GM12892 (cell line): ENCODE measurements around the gene UBA6.

Experiments used
- POLR2A ChIP-seq: IDR thresholded peaks from 2 replicates; pipeline ENCODE4 v1.6.1; 2011; ENCODE audit warnings: low read depth, low read length, control low read depth
- POLR2AphosphoS5 ChIP-seq: IDR thresholded peaks from 2 replicates; pipeline ENCODE4 v1.6.1; 2011; ENCODE audit warnings: low read depth, low read length, control low read depth
- TAF1 ChIP-seq: IDR thresholded peaks from 2 replicates; pipeline ENCODE4 v1.6.1; 2011; ENCODE audit warnings: low read depth, mild to moderate bottlenecking, control low read depth, low read length, borderline replicate concordance

GRCh38 chr4:67576538-67576937 is 124.4 kb downstream of the UBA6 start:
- TF ChIP-seq POLR2A (no peak), POLR2AphosphoS5 (no peak), TAF1 (no peak)
